HepG2 (cell line): Measurements from ENCODE around the gene SLC13A5. TPM values are rescaled to one million over a fixed set of nuclear protein-coding genes. Genes with fewer than 3 reads are reported as not detected.

Source experiments
- ATAC-seq: fragments of 200-7000 bp; cut with Tn5 transposase; 3 replicates; pipeline ENCODE4 v1.9.1; 2020; ENCODE audit warnings: mild to moderate bottlenecking, moderate library complexity
- BruUV-seq: library from RNA; stranded (reverse); fragments of 400-500 nt; replicated peaks from 2 replicates; lab custom pipeline; 2021; lab: Mats Ljungman, UMichigan
- CTCF ChIA-PET: fragments of 300-600 bp; formaldehyde crosslinking; extraction: SDS; loops from one replicate; lab custom pipeline; 2021; ENCODE audit warnings: low total read pairs, inconsistent platforms, low intra/inter-chr PET ratio; lab: Yijun Ruan, JAX
- POLR2A ChIA-PET: fragments of 350-600 bp; sonication (Branson Sonifier 250); formaldehyde crosslinking; loops from one replicate; lab custom pipeline; 2020; ENCODE audit warnings: antibody characterized with exemption, inconsistent platforms; lab: Yijun Ruan, JAX
- DNase-seq: peaks from one replicate; pipeline ENCODE4 v3.0.0-alpha.2; 2015; ENCODE audit warnings: low spot score
- FAIRE-seq: peaks from 3 replicates; lab custom pipeline; 2011; peaks lifted over from hg19 to GRCh38; lab: Jason Lieb, UNC
- H2AFZ ChIP-seq: one replicate; pipeline ENCODE4 v1.6.1; 2011; ENCODE audit warnings: low read length, inconsistent platforms
- H3K27ac ChIP-seq: fragments of 300-600 bp; 3 replicates; pipeline ENCODE4 v1.8.0; 2011; ENCODE audit warnings: mixed run types, mild to moderate bottlenecking, mixed read lengths, low read length, inconsistent platforms; ENCODE audit not compliant: insufficient read depth; ENCODE audit errors: extremely low read length
- H3K27me3 ChIP-seq, 2 experiments: fragments of 200-600 bp in 1 of 2; 2 replicates in 1 of 2; 3 replicates in 1 of 2; pipeline versions ENCODE4 v1.6.0 to v1.8.0; 2011; ENCODE audit warnings: low read length in 2 of 2, mild to moderate bottlenecking in 2 of 2, moderate library complexity in 2 of 2, inconsistent platforms in 1 of 2; ENCODE audit not compliant: insufficient read depth in 2 of 2, control insufficient read depth in 1 of 2
- H3K36me3 ChIP-seq, 2 experiments: fragments of 200-600 bp in 1 of 2; replicated peaks in 1 of 2; 2 replicates in 1 of 2; 3 replicates in 1 of 2; pipeline versions ENCODE4 v1.5.1 to v1.8.0; 2011; ENCODE audit warnings: low read length in 2 of 2, inconsistent platforms in 1 of 2; ENCODE audit not compliant: insufficient read depth in 2 of 2, control insufficient read depth in 1 of 2
- H3K4me1 ChIP-seq: 2 replicates; pipeline ENCODE4 v1.5.1; 2012; ENCODE audit warnings: low read length, inconsistent platforms; ENCODE audit not compliant: insufficient read depth
- H3K4me2 ChIP-seq: 2 replicates; pipeline ENCODE4 v1.6.0; 2011; ENCODE audit warnings: low read depth, low read length, inconsistent platforms
- H3K4me3 ChIP-seq, 3 experiments: fragments of 200-600 bp in 1 of 3; sonication (generic), shearing (Covaris generic) in 1 of 3; replicated peaks in 1 of 3; 2 replicates each; pipeline ENCODE4 v1.5.1; 2011 to 2016; ENCODE audit warnings: low read length in 3 of 3, inconsistent platforms in 2 of 3, low read depth in 2 of 3, mild to moderate bottlenecking in 2 of 3, control low read depth in 1 of 3, mixed read lengths in 1 of 3; ENCODE audit not compliant: insufficient read depth in 1 of 3
- H3K79me2 ChIP-seq: one replicate; pipeline ENCODE4 v1.6.1; 2011; ENCODE audit warnings: low read length, inconsistent platforms; ENCODE audit not compliant: insufficient read depth
- H3K9ac ChIP-seq: 2 replicates; pipeline ENCODE4 v1.6.0; 2011; ENCODE audit warnings: mild to moderate bottlenecking, low read depth, low read length, inconsistent platforms; ENCODE audit not compliant: insufficient read depth
- H3K9me3 ChIP-seq: 2 replicates; pipeline ENCODE4 v1.5.1; 2012; ENCODE audit warnings: mild to moderate bottlenecking, low read length
- H4K20me1 ChIP-seq: 2 replicates; pipeline ENCODE4 v1.6.0; 2011; ENCODE audit warnings: inconsistent platforms, mild to moderate bottlenecking, low read length, moderate library complexity; ENCODE audit not compliant: insufficient read depth
- ASH2L ChIP-seq: fragments of 300-600, 200-600 bp; sonication (generic); IDR thresholded peaks from 2 replicates; pipeline ENCODE4 v1.7.0; 2017; ENCODE audit warnings: low read depth, mild to moderate bottlenecking, moderate library complexity, mixed read lengths, low read length; ENCODE audit not compliant: insufficient read length
- ATF6 ChIP-seq: sonication (generic); formaldehyde crosslinking; conservative IDR thresholded peaks from 2 replicates; pipeline ENCODE4 v1.4.0; 2020; ENCODE audit warnings: missing genetic modification reagents
- ESRRA ChIP-seq: sonication (generic); formaldehyde crosslinking; IDR thresholded peaks from 2 replicates; pipeline ENCODE4 v1.5.1; 2020; ENCODE audit warnings: mild to moderate bottlenecking, low read depth, missing genetic modification reagents
- FOXA1 ChIP-seq, 2 experiments: fragments of 450-650 bp in 1 of 2; sonication (generic) in 1 of 2; formaldehyde crosslinking in 1 of 2; IDR thresholded peaks; 2 replicates each; pipeline versions ENCODE4 v1.4.0 to v1.6.1; 2016 to 2020; ENCODE audit warnings: missing genetic modification reagents in 1 of 2
- FOXC1 ChIP-seq: sonication (generic); formaldehyde crosslinking; IDR thresholded peaks from 2 replicates; pipeline ENCODE4 v1.8.0; 2022; ENCODE audit warnings: mild to moderate bottlenecking, missing genetic modification reagents, borderline replicate concordance
- HHEX ChIP-seq: IDR thresholded peaks from 2 replicates; pipeline ENCODE4 v1.6.1; 2016; ENCODE audit warnings: control low read depth
- MLLT10 ChIP-seq: sonication (generic); formaldehyde crosslinking; IDR thresholded peaks from 2 replicates; pipeline ENCODE4 v1.4.0; 2020; ENCODE audit warnings: missing genetic modification reagents
- PITX1 ChIP-seq: sonication (generic); formaldehyde crosslinking; IDR thresholded peaks from 2 replicates; pipeline ENCODE4 v1.5.1; 2020; ENCODE audit warnings: mild to moderate bottlenecking, missing genetic modification reagents
- PRPF4 ChIP-seq: fragments of 200-400 bp; formaldehyde crosslinking; IDR thresholded peaks from 2 replicates; pipeline ENCODE4 v1.6.1; 2016; ENCODE audit warnings: low read length, low read depth; ENCODE audit not compliant: poor library complexity, severe bottlenecking
- RBAK ChIP-seq: sonication (generic); formaldehyde crosslinking; IDR thresholded peaks from 2 replicates; pipeline ENCODE4 v1.5.1; 2020; ENCODE audit warnings: mild to moderate bottlenecking, missing genetic modification reagents
- RBFOX2 ChIP-seq: fragments of 200-400 bp; formaldehyde crosslinking; IDR thresholded peaks from 2 replicates; pipeline ENCODE4 v1.6.1; 2017; ENCODE audit warnings: low read depth, mild to moderate bottlenecking, low read length
- SIN3B ChIP-seq: fragments of 150-350 bp; IDR thresholded peaks from 2 replicates; pipeline ENCODE4 v1.6.1; 2014; ENCODE audit warnings: low read length
- ZNF20 ChIP-seq: sonication (generic); formaldehyde crosslinking; IDR thresholded peaks from 2 replicates; pipeline ENCODE4 v1.4.0; 2020; ENCODE audit warnings: mild to moderate bottlenecking, moderate library complexity, missing genetic modification reagents
- ZNF451 ChIP-seq: sonication (generic); formaldehyde crosslinking; IDR thresholded peaks from 2 replicates; pipeline ENCODE4 v1.5.0; 2020; ENCODE audit warnings: mild to moderate bottlenecking, missing genetic modification reagents
- ZNF549 ChIP-seq: sonication (generic); formaldehyde crosslinking; IDR thresholded peaks from 2 replicates; pipeline ENCODE4 v1.5.0; 2020; ENCODE audit warnings: missing genetic modification reagents
- WGBS: methylation state at CpG from one replicate; pipeline ENCODE4 v1.1.6; 2017; ENCODE audit warnings: low lambda C conversion rate; 5-methylcytosine and 5-hydroxymethylcytosine counted together
- in situ Hi-C: cut with HindIII; loops from 2 replicates; pipeline ENCODE4 v1.10.0; 2017; ENCODE audit warnings: low pct_unique_long_range_greater_than_20kb; ENCODE audit not compliant: extremely low pct_ligation_motif_present
- intact Hi-C: fragments of 100-400 bp; cut with micrococcal nuclease; formaldehyde crosslinking; loops from one replicate; pipeline ENCODE4 v1.10.0; 2022; ENCODE audit not compliant: unreplicated experiment
- polyA plus RNA-seq, 8 experiments: library from polyadenylated mRNA; depleted of rRNA in 3 of 8; stranded (reverse) in 7 of 8; unstranded in 1 of 8; fragments of >200 nt; fragmentation: Illumina TruSeq in 4 of 8; extraction: Trizol in 4 of 8; gene quantifications; 2 replicates each; pipeline versions ENCODE4 v1.2.1 to v1.2.3, GENCODE V29; 2011 to 2016; ENCODE audit warnings: low read depth in 4 of 8, missing spikeins in 1 of 8, mixed read lengths in 1 of 8; ENCODE audit not compliant: insufficient read depth in 1 of 8
- total RNA-seq, 5 experiments: library from RNA; depleted of rRNA; stranded (reverse); fragments of >200 nt; fragmentation: Illumina TruSeq; extraction: Trizol; gene quantifications; 2 replicates each; pipeline ENCODE4 v1.2.3, GENCODE V29; 2016; ENCODE audit warnings: low read depth in 1 of 5
- TF ChIP-seq, protein P1 (sequence below): IDR thresholded peaks from 2 replicates; pipeline ENCODE4 v1.6.1; 2012; ENCODE audit warnings: low read depth, low read length, improper control_type of control experiment
- TF ChIP-seq, protein P2 (sequence below): sonication (generic); formaldehyde crosslinking; IDR thresholded peaks from 2 replicates; pipeline ENCODE4 v1.4.0; 2020; ENCODE audit warnings: missing genetic modification reagents

The SLC13A5 gene
- total and polyA plus RNA-seq, 2 of the 13 experiments (the other 11 are each of a cell fraction or from before 2014, with no cell fraction given), result 42.8 to 310 TPM

- peaks cover 40% of the 10 kb centered on the region for H3K4me1 ChIP-seq
- no peak for DNase-seq
- H3K27me3 ChIP-seq, result no peaks in the 10 kb centered on the region; a peak in 1 of 5 replicates
- in situ Hi-C loops, result no loop called here
- no peak overlapping the region for H2AFZ ChIP-seq
- no peak for FAIRE-seq
- H3K36me3 ChIP-seq, result peaks cover 0 to 2% of the 10 kb centered on the region in 2 experiments; a peak in 3 of 5 replicates
- WGBS, result 95% methylated on average over 35 of the region's 46 CpGs
- peak overlapping the region; percentile 90 for H3K4me2 ChIP-seq
- intact Hi-C loops, result loop anchor here (5.0 kb wide), 1 partner anchor 357 kb away; the partner anchor contains the start of gene RNASEK
- POLR2A ChIA-PET, result no interaction called here
- H3K4me3 ChIP-seq, result 0 out of 6 replicates have a peak overlapping the region, but pooled peaks of 1 of the 3 experiments have one; percentile 77
- H3K79me2 ChIP-seq, result peaks cover 41% of the 10 kb centered on the region
- H3K27ac ChIP-seq, result no peak overlapping the region
- CTCF ChIA-PET, result no interaction called here
- no peak for ATAC-seq
- no TSS peak for BruUV-seq
- H3K9ac ChIP-seq, result no peak overlapping the region
- H4K20me1 ChIP-seq, result peaks cover 14% of the 10 kb centered on the region
- no peaks in the 10 kb centered on the region for H3K9me3 ChIP-seq
- TF ChIP-seq RBFOX2, result peak; percentile 55
- TF ChIP-seq ZNF20, result no peak
- TF ChIP-seq ESRRA (CRISPR knock-in tag), result no peak
- no peak for TF ChIP-seq ZNF451 (CRISPR knock-in tag)
- TF ChIP-seq, protein P1, sequence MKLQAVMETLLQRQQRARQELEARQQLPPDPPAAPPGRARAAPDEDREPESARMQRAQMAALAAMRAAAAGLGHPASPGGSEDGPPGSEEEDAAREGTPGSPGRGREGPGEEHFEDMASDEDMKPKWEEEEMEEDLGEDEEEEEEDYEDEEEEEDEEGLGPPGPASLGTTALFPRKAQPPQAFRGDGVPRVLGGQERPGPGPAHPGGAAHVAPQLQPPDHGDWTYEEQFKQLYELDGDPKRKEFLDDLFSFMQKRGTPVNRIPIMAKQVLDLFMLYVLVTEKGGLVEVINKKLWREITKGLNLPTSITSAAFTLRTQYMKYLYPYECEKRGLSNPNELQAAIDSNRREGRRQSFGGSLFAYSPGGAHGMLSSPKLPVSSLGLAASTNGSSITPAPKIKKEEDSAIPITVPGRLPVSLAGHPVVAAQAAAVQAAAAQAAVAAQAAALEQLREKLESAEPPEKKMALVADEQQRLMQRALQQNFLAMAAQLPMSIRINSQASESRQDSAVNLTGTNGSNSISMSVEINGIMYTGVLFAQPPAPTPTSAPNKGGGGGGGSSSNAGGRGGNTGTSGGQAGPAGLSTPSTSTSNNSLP, result no peak
- TF ChIP-seq ASH2L, result no peak
- no peak for TF ChIP-seq MLLT10 (CRISPR knock-in tag)
- no peak for TF ChIP-seq HHEX (CRISPR knock-in tag)
- TF ChIP-seq FOXC1 (CRISPR knock-in tag), result no peak
- TF ChIP-seq ZNF549 (CRISPR knock-in tag), result no peak
- no peak for TF ChIP-seq ATF6 (CRISPR knock-in tag)
- no peak for TF ChIP-seq SIN3B
- TF ChIP-seq PITX1 (CRISPR knock-in tag), result no peak
- TF ChIP-seq RBAK, result no peak
- TF ChIP-seq FOXA1 (IDR thresholded peaks at IDR 0.05), result no peak
- no peak for TF ChIP-seq FOXA1 (CRISPR knock-in tag; IDR thresholded peaks at IDR 0.05)
- no peak for TF ChIP-seq PRPF4
- TF ChIP-seq, protein P2, sequence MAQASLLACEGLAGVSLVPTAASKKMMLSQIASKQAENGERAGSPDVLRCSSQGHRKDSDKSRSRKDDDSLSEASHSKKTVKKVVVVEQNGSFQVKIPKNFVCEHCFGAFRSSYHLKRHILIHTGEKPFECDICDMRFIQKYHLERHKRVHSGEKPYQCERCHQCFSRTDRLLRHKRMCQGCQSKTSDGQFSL (CRISPR knock-in tag), result no peak
Observed at GRCh38 chr17:6654841-6655731, 58.1 kb downstream of the SLC13A5 start.
